ENCODE measurements around the gene TBKBP1. TPM values are rescaled to one million over a fixed set of nuclear protein-coding genes. Genes with fewer than 3 reads are reported as not detected.

Gene TBKBP1
- total RNA-seq, 1 donor from 2014 or later, result 18.3 TPM

DNA sequence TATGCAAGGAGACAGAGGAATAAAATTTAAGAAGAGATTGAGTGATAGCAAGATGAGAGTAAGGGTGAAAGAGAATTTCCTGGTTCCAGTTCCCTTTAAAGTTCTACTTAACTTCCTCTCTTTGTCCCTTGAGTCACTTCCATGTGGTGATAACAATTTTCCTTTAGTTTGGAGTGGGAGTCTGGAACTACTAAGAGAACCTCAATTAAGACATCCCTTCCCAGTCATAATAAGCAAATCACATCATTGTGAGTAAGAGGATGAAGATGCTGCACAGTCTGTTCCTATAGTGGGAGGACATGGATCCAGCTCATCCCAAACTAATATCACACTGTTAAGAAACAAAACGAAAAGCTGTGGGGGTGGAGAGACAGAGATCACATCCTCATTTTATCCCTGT is 63.4 kb downstream of the TBKBP1 start:
- H3K27ac ChIP-seq, result no peak overlapping the region
- no peaks in the 10 kb centered on the region for H3K36me3 ChIP-seq
- no peaks in the 10 kb centered on the region for H3K27me3 ChIP-seq
- no peak for DNase-seq (ENCODE audit: low spot score in 2 of 2)
- intact Hi-C loops (cut with DNase I), result no loop called here
- no peak overlapping the region for H3K4me3 ChIP-seq
- peaks cover 0 to 24% of the 10 kb centered on the region in 2 donors for H3K9me3 ChIP-seq
- H3K4me1 ChIP-seq, result no peaks in the 10 kb centered on the region
- TF ChIP-seq, protein P1, sequence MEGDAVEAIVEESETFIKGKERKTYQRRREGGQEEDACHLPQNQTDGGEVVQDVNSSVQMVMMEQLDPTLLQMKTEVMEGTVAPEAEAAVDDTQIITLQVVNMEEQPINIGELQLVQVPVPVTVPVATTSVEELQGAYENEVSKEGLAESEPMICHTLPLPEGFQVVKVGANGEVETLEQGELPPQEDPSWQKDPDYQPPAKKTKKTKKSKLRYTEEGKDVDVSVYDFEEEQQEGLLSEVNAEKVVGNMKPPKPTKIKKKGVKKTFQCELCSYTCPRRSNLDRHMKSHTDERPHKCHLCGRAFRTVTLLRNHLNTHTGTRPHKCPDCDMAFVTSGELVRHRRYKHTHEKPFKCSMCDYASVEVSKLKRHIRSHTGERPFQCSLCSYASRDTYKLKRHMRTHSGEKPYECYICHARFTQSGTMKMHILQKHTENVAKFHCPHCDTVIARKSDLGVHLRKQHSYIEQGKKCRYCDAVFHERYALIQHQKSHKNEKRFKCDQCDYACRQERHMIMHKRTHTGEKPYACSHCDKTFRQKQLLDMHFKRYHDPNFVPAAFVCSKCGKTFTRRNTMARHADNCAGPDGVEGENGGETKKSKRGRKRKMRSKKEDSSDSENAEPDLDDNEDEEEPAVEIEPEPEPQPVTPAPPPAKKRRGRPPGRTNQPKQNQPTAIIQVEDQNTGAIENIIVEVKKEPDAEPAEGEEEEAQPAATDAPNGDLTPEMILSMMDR (IDR thresholded peaks at IDR 0.05), result no peak

DNA sequence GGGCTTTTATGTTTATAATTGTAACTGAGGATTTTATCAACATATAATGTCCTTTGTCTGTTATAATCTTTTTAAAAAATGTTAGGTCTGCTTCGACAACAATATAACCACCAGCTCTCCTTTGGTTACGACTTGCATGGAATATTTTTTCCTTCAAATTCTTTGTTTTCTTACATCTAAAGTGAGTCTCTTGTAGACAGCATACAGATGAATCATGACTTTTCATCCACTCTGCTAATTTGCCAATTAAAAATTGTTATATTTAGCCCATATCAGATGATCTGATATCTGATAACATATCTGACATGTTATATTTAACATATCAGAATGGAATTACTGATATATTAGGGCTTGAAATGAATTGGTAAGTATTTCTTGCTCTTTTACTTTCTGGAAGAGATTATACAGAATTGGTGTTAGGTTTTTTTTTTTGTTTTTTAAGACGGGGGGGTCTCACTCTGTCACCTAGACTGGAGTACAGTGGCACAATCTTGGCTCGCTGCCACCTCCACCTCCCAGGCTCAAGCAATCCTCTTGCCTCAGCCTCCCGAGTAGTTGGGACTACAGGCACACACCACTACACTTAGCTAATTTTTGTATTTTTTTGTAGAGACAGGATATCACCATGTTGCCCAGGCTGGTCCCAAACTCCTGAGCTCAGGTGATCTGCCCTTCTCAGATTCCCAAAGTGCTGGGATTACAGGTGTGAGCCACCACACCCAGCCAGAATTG is 66.6 kb downstream of the TBKBP1 start:
- Histone ChIP-seq H3K4me1 (no peaks in the 10 kb centered on the region), H3K36me3 (no peaks in the 10 kb centered on the region), H3K27me3 (no peaks in the 10 kb centered on the region), H3K4me3 (no peak overlapping the region), H3K27ac (no peak overlapping the region), H3K9me3 (peaks cover 0 to 32% of the 10 kb centered on the region in 2 donors)
- TF ChIP-seq, protein P1 (IDR thresholded peaks at IDR 0.05), result no peak
- DNase-seq (ENCODE audit: low spot score in 2 of 2), result no peak
- intact Hi-C loops (cut with DNase I), result no loop called here

Other genes with a start within 250 kb of the TBKBP1 start
- gene NPEPPS, start 163.1 kb upstream of the TBKBP1 start, total RNA-seq, result 23.3 TPM
- gene KPNB1, start 44.2 kb upstream of the TBKBP1 start, total RNA-seq, result 261 TPM
- not detected for gene TBX21, start 39.1 kb downstream of the TBKBP1 start, total RNA-seq
- 28.8 TPM for gene OSBPL7, start 127.6 kb downstream of the TBKBP1 start, total RNA-seq
- 13.7 TPM for gene MRPL10, start 137.4 kb downstream of the TBKBP1 start, total RNA-seq
- gene LRRC46, start 137.5 kb downstream of the TBKBP1 start, total RNA-seq, result not detected
- 126 TPM for gene SCRN2, start 147.1 kb downstream of the TBKBP1 start, total RNA-seq
- gene SP6, start 157.0 kb downstream of the TBKBP1 start, total RNA-seq, result 0.11 TPM
- 198 TPM for gene SP2, start 202.1 kb downstream of the TBKBP1 start, total RNA-seq
- gene PNPO, start 247.4 kb downstream of the TBKBP1 start, total RNA-seq, result 36.7 TPM

Data from ascending aorta (tissue), 2 donors.